CD4-positive, alpha-beta T cell treated with Interleukin-21 for 1 hour (primary cell): ENCODE data around the gene COQ4.
"Not testable (repeated sequence)": the region's sequence is repeated elsewhere in the genome, so short reads cannot be mapped to it uniquely, and the experiment has no call there.

Experiments used
- DNase-seq: peaks from one replicate; pipeline ENCODE4 v3.0.0-alpha.2; 2020

The COQ4 gene

DNA sequence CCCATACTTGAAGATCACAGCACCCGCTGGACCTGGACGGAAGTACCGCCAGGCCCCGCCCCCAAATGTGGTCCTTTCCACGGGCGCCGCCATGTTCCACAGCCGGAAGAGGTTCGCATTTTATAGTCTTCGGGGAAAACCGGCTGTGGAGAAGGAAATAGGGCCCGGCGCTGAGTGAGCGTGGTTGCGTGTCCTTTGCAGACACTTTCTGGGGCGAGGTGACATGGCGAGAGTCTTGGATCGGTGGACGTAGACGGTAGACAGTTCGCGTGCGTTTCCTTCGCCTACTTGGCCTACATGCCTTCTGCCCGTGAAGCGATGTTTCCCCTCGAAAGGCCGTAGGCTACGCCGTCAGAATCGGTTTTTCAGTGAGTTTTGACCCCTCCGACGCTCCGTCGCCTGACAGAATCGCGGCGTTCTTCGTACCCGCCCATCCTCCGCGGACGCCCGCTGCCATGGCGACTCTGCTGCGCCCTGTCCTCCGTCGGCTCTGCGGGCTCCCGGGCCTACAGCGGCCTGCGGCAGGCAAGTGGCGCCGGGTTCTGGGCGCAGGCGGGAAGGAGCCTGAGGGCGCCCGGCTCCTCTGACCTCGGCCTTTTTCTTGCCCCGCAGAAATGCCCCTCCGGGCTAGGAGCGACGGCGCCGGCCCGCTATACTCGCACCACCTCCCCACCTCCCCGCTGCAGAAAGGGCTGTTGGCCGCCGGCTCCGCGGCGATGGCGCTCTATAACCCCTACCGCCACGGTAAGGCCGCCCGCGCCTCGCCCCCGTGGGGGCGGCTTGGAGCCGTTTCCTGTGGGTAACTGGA lies at the start of gene COQ4, which contains the start of gene TRUB2:
Gene COQ4, plus strand, starts transcription at position 436 of the 808 bp plus-strand sequence. Its CDS starts 20 bp downstream, at position 456.
Gene TRUB2, minus strand, starts transcription at position 44 of the 808 bp plus-strand sequence. Its CDS starts 39 bp downstream, at position 5.
- DNase-seq, result peak; percentile 94

DNA sequence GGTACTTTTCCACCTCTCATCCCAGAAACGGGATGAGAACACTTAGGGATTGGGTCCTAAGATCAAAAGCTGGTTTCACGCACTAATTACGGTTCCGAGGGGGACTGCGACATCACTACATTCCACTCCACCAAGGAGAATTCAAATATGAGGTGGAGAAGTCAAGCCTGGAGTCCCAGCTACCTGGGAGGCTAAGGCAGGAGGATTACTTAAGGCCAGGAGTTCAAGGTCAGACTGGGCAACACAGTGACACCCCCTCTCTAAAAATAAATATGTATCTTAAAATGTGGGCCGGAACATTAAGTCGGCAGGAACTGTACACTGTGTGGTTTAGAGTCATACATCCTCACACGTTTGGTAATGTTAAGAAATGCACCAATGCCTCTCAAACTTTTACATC lies 48.4 kb upstream of the COQ4 start:
- DNase-seq, result no peak

DNA sequence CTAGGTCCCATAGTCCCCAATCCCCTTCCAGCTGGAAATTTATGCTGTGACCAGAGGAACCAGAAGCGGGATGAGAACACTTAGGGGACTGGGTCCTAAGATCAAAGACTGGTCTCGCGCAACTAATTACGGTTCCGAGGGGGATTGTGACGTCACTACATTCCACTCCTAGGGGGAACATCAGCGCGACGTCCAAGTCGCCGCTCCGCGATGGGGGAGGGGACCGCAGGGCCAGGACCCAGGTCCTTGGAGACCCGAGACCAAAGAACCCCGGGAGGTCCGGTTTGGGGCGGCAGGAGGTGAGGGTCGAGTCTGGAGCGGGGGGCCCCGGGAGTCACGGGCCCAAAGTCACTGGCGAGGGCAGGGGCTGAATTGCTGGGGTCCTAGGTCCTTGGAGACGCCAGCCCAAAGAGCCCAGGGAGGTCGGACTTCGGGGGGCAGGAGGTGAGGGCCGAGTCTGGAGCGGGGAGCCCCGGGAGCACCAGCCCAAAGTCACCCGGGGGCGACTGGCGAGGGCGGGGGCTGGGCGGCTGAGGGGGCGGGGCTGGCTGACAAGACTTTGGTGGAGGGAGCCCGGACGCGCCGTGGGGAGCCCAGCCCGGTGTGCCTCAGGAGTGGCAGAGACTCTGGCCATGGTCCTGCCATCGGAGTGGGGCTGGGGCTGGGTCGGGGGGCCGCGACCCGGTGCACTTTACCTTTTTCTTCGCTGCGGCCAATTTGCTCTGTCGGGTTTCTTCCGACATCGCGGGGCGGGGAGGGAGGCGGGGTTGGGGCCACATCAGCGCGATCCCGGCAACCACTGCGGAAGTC lies 47.2 kb upstream of the COQ4 start, which contains the start of gene GOLGA2:
Gene GOLGA2, minus strand, starts transcription at position 810 of the 810 bp plus-strand sequence. Its CDS starts 31 bp downstream, at position 779.
- DNase-seq, result peak; percentile 17

DNA sequence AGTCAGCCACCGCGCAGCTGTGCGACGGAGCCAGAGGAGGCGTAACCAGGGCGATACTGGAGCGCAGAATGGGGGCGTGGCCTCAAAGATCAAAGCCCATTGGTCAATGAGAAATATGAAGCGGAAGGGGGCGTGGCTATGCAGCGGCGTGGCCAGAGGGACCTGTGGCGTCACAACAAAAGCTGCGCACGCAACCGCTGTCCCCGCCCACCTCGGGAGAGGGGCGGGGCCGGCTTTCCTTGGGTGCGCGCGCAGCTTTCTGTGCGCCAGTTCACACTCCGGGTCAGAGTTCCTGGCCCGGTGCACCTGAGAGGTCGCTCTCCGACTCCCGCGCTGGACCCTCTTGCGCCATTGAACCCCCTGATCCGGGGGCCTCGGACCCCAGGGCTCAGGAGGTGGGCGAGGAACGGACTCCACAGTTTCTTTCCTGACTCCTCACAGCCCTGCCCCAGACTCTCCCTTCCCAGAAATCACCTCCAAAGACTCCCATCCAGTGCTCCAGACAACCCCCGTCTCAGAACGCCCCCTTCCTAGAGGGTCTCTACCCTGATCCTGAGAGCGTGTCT lies 46.5 kb upstream of the COQ4 start, which contains the start of gene SWI5:
Gene SWI5, plus strand, starts transcription at position 269 of the 566 bp plus-strand sequence.
- peak; percentile 100 for DNase-seq

DNA sequence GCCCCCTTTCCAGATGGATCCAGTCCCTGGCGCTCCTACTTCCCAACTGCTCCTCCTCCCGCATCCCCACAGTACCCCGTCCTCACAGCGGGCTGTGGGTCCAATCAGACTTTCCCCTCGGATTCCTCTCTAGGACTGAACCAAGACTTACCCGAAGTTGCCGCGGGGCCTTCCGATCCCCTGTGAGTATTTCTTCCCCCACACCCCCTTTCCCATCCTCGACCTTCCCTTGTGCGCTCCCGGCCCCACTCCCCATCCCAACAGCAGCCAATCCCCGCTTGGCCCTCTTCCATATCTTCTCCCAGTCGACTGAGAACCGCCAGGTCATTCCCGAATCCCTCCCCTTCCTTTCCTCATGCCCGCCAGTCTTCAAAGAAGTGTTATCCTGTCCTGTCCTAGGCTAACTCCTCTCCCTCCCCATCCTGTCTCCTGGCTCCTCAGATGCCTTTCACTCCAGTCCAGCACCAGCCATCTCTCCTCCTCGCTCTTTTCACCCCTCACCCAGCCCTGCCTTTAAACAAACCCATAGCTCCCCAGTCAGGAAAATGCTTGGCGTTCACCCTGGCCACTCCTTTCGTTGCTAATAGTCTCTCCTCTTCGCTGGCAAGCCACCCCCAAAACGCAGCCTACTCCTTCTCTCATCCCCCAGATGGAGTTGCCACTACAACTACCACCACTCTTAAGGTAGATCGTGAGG lies 45.9 kb upstream of the COQ4 start:
- DNase-seq, result no peak

DNA sequence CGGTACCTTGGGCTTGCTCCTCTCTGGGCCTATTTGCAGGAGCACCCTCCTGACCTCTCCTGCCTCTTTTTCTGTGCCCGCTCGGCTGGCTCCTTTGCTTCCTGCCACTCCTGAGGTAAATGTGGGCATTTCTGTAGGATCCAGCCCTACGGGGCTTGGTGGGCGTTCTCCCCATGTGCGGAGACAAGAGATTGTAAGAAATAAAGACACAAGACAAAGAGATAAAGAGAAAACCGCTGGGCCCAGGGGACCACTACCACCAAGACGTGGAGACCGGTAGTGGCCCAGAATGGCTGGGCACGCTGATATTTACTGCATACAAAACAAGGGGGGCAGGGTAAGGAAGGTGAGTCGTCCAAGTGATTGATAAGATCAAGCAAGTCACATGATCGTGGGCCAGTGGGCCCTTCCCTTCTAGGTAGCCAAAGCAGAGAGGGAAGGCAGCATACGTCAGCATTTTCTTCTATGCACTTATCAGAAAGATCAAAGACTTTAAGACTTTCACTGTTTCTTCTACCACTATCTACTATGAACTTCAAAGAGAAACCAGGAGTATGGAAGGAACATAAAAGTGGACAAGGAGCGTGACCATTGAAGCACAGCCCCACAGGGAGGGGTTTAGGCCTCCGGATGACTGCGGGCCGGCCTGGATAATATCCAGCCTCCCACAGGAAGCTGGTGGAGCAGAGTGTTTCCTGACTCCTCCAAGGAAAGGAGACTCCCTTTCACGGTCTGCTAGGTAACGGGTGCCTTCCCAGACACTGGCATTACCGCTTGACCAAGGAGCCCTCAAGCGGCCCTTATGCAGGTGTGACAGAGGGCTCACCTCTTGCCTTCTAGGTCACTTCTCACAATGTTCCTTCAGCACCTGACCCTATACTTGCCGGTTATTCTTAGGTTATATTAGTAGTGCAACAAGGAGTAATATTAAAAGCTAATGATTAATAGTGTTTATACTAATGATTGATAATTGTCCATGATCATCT lies 43.3 kb upstream of the COQ4 start:
- DNase-seq, result not testable (repeated sequence)

DNA sequence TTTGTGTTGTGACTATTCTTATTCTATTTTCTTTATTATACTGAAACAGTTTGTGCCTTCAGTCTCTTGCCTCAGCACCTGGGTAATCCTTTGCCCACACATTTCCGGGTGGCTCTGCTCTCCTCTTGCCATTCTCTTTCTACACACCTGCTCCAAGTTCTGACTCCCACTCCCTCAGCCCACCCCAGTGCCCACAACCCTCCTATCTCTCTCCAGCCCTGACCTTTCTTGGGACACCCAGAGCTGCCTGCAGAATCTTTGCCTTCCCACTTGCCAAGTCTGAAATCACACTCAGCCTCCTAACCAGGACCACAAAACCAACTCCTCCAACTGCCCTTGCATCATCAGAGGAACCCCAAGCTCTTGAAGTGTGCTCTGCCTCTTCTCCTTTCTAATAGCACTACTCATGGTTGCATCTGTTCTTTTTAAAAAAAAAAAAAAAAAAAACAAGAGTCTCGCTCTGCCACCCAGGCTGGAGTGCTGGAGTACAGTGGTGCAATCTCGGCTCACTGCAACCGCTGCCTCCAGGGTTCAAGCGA lies 42.5 kb upstream of the COQ4 start:
- DNase-seq, result no peak

DNA sequence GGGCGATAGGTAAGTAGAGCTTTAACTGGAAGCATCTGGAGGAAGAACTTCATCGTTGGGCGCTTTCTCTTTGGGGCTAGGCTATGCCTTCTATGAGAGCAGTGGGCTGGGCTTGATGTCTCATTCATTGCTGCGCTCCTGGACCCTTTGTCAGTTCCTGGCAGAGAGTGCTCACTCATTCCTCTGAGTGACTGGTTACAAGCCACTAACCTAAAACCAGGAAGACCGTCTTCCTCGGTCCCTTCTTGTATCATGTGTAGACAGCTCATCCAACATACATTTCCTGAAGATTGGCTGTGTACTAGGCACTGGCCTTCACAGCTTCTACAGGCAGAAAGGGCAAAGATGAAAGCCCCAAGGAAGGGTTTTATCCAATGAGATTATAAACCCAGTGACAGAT lies 40.1 kb upstream of the COQ4 start:
- DNase-seq, result no peak

DNA sequence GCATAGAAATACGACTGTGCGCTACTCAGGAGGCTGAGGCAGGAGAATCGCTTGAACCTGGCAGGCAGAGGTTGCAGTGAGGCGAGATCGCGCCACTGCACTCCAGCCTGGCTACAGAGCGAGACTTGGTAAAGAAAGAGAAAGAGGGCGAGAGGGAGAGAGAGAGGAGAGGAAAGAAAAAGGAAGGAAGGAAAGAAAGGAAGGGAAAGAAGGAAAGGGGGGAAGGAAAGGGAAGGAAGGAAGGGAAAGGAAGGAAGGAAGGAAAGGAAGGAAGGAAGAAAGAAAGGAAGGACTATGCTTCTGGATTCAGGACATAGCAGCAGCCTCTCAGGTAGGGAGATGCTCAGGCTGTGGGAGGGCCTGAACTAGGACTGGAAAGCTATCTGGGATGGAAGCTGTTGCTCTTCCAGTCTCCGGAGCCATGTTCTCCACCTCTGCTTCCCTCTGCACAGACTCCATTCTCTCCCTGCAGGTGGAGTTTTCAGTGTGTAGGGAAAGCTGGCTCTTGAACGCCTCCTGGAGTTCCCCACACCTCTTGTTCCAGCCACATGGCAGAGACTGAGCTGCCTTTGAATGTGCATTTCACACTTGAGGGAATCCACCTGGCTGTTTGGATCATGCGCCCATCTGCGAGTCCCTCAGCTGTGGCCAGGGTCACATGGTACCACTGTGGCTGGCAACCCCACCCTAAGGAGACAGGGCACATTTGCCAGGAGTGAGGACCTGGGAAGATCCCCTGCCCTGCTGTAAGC lies 37.4 kb upstream of the COQ4 start:
- no peak for DNase-seq

DNA sequence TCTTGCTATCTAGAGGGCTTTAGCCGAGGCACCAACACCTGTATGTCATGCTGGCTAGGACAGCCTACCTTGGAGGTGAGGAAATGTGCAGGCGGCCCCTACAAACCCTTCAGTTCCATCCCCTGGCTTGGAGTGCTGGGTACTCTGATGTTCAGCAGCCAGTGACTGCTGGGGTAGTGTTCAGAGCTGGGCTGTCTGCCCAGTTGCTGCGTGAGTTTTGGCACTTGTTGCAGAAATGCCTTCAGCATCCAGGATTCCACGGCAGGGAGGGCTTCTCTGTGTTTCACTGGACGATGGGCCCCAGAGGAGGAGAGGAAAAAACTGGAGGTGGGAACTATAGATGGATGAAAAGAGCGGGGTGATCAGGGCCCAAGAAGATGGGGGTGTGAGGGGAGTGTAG lies 36.2 kb upstream of the COQ4 start:
- no peak for DNase-seq

DNA sequence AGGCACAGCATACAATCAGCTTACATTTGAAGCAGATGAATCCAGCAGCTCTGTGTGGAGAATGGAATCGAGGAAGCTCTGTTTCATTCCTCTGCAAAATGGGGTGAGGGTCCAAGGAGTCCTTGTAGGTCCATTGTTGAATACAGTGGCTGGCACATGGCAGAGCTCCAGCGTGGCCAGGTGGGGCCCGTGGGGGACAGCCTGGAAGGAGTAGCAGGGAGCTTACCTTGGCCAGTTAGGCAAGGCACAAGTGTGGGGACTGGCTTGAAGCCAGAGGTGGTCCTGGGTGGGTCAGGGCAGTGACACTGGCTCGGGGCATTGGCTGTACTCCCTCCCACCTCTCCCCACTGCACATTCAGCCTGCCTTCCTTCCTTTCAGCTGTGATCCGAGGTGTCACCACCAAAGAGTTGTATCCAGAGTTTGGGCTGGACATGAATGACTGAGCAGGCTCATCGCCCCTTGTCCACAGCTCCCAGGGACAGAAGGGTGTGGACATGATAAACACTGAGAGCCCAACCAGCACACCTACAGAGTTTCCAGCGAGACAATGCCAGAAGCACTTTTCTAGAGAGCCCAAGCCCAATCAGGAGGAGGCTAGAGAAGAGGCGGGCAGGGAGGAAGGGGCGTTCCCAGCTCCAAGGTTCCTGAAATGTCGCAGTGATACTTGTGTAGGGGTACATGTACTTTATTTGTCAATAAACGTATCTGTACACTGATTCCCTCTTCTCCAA lies 34.2 kb upstream of the COQ4 start:
- no peak for DNase-seq

DNA sequence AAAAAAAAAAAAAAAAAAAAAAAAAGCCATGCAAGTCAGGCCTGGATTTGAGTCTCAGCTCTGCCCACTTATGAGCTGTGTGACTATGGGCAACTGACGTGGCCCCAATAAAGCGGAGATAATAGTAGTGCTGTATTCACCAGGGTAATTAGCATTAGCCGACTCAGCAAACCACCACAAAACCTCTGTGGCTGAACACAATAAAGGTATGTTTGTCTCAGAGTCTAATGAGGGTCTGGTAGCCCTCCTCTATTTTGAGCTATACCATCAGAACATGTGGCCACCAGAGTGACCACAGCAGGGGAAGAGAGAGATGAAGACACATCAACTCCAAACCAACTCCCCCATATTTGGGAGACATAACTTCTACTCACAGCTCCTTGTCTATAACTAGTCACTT lies 30.6 kb upstream of the COQ4 start:
- no peak for DNase-seq

DNA sequence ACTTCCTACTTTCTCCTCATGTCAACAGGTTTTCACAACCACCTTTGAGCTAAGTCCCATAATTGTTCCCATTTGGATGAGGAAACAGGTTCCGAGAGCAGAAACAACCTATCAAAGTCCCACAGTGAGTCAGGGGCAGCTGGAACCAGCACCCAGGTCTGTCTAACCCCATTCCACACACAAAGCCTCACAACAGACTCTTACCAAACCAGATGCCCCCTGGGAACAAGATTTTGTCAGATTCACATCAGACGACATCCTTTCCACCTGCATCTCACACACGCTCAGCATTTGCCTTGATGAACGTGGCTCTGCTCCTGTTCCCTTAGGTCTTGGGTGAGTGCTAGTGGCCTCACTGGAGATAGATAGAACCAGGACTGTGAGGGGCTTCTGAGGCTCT lies 29.5 kb upstream of the COQ4 start:
- DNase-seq, result no peak

DNA sequence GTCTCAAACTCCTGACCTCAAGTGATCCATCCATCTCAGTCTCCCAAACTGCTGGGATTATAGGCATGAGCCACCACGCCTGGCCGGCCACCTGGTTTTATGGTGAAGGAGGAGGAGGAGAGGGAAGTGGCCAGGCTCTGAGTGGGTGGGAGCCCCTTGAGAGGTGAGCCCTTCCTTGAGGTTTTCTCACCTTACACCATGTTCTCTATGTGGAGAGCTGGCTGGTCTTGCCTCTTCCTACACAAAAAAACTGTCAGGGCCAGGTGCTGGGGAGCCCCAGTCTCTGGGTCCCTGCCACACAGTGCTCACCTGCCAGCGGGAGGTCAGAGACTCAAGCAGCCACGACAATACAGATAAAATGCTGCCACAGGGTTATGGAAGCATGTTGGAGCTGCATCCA lies 28.5 kb upstream of the COQ4 start:
- DNase-seq, result no peak

DNA sequence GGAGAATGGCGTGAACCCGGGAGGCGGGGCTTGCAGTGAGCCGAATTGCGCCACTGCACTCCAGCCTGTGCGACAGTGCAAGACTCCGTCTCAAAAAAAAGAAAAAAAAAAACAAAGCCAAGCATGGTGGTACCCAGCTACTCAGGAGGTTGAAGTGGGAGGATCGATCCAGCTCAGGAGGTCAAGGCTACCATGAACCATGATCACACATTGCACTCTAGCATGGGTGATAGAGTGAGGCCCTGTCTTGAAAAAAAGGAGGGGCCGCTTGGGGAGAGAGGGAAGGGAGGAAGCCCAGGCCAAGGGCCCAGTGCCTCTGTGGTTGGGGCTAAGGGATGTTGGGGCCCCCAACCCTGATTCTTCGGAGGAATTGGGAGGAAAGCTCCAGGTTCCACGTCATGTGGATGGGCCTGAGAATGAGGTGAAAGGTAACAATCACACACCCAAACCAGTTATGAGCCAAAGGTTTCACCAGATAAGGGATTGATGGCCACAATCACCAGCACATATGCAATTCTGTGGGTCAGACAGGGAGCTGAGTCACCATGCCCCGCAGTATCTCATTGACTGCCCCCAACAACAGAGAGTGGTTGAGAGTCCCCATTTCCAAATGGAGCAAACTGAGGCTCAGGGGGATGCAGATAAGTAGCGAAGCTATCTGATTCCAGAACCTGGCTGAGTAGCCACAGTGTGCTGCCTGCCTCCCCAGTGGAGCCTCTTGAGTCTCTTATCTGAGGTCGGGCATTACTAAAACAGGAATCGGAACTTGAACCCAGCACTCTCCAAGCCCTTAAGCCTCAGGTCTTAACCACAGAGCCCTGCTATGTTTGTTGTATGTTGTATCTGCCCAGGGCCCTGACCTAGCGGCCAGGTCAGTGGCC lies 26.1 kb upstream of the COQ4 start:
- no peak for DNase-seq

DNA sequence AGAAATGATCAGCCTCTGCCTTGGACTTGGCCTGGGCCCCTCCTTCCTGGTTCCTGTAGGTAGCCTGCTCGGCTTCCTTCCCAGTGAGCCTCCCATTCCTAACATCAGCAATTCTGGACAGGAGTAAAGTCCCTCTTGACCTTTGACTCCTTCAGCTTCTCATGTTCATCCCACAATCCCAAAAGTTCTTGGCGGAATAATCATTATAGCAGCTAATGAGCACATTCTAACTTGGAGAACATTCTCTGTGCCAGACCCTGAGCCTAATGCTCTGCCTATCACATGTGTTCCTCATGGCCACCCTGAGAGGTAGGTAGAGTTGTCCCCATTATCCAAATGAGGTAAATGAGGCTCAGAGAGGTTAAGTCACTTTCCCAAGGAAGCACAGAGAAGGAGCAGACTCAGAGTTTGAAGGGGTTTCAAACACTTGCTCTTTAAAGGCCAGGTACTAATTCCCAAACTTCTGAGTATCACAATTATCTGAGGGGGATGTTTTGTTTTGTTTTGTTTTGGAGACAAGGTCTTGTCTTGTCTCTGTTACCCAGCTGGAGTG lies 25.3 kb upstream of the COQ4 start:
- no peak for DNase-seq

DNA sequence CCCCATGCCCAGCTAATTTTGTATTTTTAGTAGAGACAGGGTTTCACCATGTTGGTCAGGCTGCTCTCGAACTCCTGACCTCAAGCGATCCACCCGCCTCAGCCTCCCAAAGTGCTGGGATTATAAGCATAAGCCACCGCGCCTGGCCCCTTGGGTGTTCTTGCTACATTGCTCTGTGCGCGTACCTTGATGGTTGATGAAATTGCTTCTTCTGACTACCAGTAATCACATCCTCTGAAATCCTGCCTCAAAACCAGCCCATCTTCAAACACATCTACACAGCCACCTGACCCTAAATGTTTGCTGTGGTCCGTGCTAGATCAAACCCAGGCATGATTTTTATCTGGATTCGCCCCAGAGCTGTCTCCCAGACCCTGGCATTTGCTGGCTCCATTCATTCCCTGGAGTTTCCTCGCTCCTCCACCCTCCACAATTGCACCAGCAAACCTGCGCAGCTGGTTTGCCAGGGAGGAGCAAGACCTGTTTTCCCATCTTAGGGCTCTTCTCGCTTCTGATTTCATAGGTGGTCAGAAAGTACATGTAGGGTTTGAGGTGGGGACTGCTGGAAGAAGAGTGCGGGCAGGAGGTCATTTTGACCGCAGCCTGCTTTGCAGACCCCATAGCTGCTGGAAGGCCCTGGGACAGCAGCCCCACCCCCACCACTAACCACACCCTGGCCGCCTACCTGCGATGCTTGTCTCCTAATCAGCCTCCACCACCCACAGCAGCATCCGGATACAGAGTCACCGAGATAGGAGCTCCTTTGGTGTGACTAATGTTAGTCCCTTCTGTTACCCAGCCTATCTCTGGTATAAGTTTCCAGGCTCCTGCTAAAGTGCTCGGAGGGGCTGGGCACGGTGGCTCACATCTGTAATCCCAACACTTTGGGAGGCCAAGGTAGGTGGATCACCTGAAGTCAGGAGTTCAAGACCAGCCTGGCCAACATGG lies 23.8 kb upstream of the COQ4 start:
- DNase-seq, result no peak
